Activated B cell treated with CpG ODN at 0.5 μM for 24 hours (primary cell): Measurements from ENCODE around the gene FUBP3. TPM values are rescaled to one million over a fixed set of nuclear protein-coding genes. Genes with fewer than 3 reads are reported as not detected.

Experiments
- ATAC-seq: fragments of 200-7000 bp; cut with Tn5 transposase; one replicate; pipeline ENCODE4 v1.10.0; 2021; ENCODE audit warnings: low read depth, mild to moderate bottlenecking, moderate library complexity
- CTCF ChIA-PET: fragments of 350-600 bp; sonication (Branson Sonifier 250); formaldehyde crosslinking; loops from one replicate; lab custom pipeline; 2021; ENCODE audit warnings: antibody characterized with exemption; lab: Charles Lee
- POLR2A ChIA-PET: fragments of 350-600 bp; sonication (Branson Sonifier 250); formaldehyde crosslinking; loops from one replicate; lab custom pipeline; 2021; ENCODE audit warnings: antibody characterized with exemption; lab: Charles Lee
- DNase-seq: peaks from one replicate; pipeline ENCODE4 v3.0.0; 2022
- H3K27ac Mint-ChIP-seq: one replicate; pipeline ENCODE4 v1.8.0; 2020; ENCODE audit warnings: mixed read lengths
- H3K27me3 Mint-ChIP-seq: one replicate; pipeline ENCODE4 v1.8.0; 2021; ENCODE audit warnings: mixed read lengths
- H3K36me3 Mint-ChIP-seq: one replicate; pipeline ENCODE4 v1.8.0; 2021; ENCODE audit warnings: low read depth, mixed read lengths
- H3K4me1 Mint-ChIP-seq: one replicate; pipeline ENCODE4 v1.8.0; 2021; ENCODE audit warnings: mixed read lengths
- H3K4me3 Mint-ChIP-seq: one replicate; pipeline ENCODE4 v1.8.0; 2020; ENCODE audit warnings: mild to moderate bottlenecking, mixed read lengths
- H3K9me3 Mint-ChIP-seq: one replicate; pipeline ENCODE4 v1.8.0; 2020; ENCODE audit warnings: mixed read lengths
- intact Hi-C: fragments of 100-400 bp; cut with micrococcal nuclease; formaldehyde crosslinking; loops from one replicate; pipeline ENCODE4 v1.15.1; 2024
- total RNA-seq: library from RNA; stranded (reverse); gene quantifications from 2 replicates; pipeline ENCODE4 v1.2.3, GENCODE V29; 2022
- TF ChIP-seq, protein P1 (sequence below): fragments of 200-600 bp; IDR thresholded peaks from one replicate; pipeline ENCODE4 v1.8.0; 2022; ENCODE audit warnings: antibody characterized with exemption, mild to moderate bottlenecking

The FUBP3 gene
- total RNA-seq, 1 donor from 2014 or later, result 44.7 TPM

DNA sequence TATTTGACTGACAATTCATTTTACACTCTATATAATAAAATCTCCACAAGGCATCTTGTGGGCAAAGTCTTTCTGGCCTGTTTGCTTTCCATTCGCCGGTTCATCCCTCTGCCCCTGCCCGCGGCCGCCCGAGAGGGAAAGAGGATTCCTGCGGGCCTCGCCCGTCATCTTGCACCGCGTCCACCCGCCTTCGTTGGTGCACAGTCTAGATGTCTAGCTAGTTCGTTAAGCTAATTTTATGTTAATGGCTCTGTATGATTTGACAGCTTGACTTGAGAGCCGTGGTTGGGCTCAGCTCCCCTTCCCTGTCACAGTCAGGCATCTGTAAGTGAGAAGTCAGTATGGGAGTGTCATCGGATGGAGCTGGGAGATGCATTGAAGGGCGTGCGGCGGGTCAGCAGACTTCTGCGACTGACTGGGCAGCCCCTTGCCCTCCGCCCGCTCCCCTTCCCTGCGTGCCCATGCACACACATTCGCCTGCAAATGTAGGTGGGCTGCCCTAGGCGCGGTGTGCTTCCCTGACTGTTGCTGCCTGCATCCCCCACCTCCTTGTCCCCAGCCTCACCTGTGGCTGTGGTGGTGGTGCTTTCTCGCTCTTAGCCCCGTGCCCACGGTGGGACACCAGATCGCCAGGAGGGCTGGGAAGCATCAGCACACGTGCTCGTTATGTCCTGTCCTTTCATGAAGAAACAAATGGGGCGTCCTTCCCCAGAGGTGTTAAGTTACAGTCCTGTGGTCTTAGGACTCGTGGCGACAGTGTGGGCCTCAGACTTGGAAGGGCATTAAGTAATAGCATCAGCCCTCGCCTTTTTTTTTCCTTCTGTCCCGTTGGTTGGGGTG lies 59.1 kb downstream of the FUBP3 start:
- ChIA-PET CTCF (no interaction called here), POLR2A (no interaction called here)
- Mint-ChIP-seq H3K4me1 (no peaks in the 10 kb centered on the region), H3K36me3 (peaks cover 47% of the 10 kb centered on the region), H3K27ac (no peak overlapping the region), H3K27me3 (no peaks in the 10 kb centered on the region), H3K4me3 (no peak overlapping the region), H3K9me3 (no peaks in the 10 kb centered on the region)
- ATAC-seq, result no peak
- intact Hi-C loops, result no loop called here
- TF ChIP-seq, protein P1, sequence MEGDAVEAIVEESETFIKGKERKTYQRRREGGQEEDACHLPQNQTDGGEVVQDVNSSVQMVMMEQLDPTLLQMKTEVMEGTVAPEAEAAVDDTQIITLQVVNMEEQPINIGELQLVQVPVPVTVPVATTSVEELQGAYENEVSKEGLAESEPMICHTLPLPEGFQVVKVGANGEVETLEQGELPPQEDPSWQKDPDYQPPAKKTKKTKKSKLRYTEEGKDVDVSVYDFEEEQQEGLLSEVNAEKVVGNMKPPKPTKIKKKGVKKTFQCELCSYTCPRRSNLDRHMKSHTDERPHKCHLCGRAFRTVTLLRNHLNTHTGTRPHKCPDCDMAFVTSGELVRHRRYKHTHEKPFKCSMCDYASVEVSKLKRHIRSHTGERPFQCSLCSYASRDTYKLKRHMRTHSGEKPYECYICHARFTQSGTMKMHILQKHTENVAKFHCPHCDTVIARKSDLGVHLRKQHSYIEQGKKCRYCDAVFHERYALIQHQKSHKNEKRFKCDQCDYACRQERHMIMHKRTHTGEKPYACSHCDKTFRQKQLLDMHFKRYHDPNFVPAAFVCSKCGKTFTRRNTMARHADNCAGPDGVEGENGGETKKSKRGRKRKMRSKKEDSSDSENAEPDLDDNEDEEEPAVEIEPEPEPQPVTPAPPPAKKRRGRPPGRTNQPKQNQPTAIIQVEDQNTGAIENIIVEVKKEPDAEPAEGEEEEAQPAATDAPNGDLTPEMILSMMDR, result no peak
- DNase-seq, result no peak

GRCh38 chr9:130639124-130639765 lies 59.9 kb downstream of the FUBP3 start:
- Mint-ChIP-seq H3K4me3 (no peak overlapping the region), H3K9me3 (no peaks in the 10 kb centered on the region), H3K27me3 (no peaks in the 10 kb centered on the region), H3K36me3 (peaks cover 41% of the 10 kb centered on the region), H3K27ac (no peak overlapping the region), H3K4me1 (no peaks in the 10 kb centered on the region)
- ChIA-PET CTCF (no interaction called here), POLR2A (interaction anchor here (0.5 kb wide), 1 partner anchor 485 kb away, joined by 11 read pairs; no protein-coding TSS in a partner anchor)
- no peak for ATAC-seq
- intact Hi-C loops, result no loop called here
- DNase-seq, result no peak
- TF ChIP-seq, protein P1, result no peak

DNA sequence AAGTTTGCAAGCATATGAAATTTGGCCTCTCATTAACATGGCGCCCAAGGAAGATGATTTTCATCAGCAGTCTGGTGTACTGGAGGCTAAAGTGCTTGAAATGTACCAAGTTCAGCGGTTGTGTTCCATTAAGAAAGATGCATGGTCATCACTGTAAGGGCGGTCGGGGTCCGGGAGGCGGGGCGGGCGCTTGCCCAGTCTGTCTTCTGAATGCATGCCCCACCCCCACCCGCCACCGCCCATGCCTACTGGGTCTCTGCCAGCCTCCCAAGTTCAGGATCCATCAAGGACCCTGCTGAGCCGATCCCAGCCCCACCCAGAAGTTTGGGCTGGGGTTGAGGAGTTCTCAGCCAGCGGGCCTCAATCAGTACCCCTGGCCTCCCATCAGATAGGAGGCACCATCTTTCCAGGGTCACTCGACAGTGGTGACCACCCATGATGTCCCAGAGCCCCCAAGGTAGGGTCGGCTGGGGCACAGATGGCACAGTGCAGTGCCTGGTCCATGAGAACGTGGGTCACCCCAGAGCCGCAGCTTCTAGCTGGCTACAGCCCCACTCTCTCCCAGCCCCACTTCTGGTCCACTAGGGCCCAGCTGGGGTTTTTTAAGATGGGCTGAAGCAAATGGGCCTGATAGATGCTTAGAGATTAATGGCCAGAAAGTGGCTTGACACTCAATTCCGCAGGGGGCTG lies 60.6 kb downstream of the FUBP3 start:
- no peaks in the 10 kb centered on the region for H3K4me1 Mint-ChIP-seq
- no peaks in the 10 kb centered on the region for H3K9me3 Mint-ChIP-seq
- no peak overlapping the region for H3K4me3 Mint-ChIP-seq
- TF ChIP-seq, protein P1, result no peak
- ChIA-PET POLR2A (interaction anchor here (0.5 kb wide), 1 partner anchor 484 kb away, joined by 11 read pairs; no protein-coding TSS in a partner anchor), CTCF (no interaction called here)
- DNase-seq (no peak), ATAC-seq (no peak)
- peaks cover 34% of the 10 kb centered on the region for H3K36me3 Mint-ChIP-seq
- H3K27ac Mint-ChIP-seq, result no peak overlapping the region
- intact Hi-C loops, result no loop called here
- H3K27me3 Mint-ChIP-seq, result no peaks in the 10 kb centered on the region

GRCh38 chr9:130640681-130641080 lies 61.3 kb downstream of the FUBP3 start:
- peaks cover 30% of the 10 kb centered on the region for H3K36me3 Mint-ChIP-seq
- no peak overlapping the region for H3K27ac Mint-ChIP-seq
- DNase-seq (no peak), ATAC-seq (no peak)
- TF ChIP-seq, protein P1, result no peak
- no peak overlapping the region for H3K4me3 Mint-ChIP-seq
- no peaks in the 10 kb centered on the region for H3K27me3 Mint-ChIP-seq
- H3K4me1 Mint-ChIP-seq, result no peaks in the 10 kb centered on the region
- peaks cover under 1% of the 10 kb centered on the region for H3K9me3 Mint-ChIP-seq
- intact Hi-C loops, result no loop called here
- POLR2A ChIA-PET, result no interaction called here
- CTCF ChIA-PET, result no interaction called here

GRCh38 chr9:130642926-130643325 lies 63.5 kb downstream of the FUBP3 start:
- peaks cover 13% of the 10 kb centered on the region for H3K36me3 Mint-ChIP-seq
- TF ChIP-seq, protein P1, result no peak
- DNase-seq (no peak), ATAC-seq (no peak)
- CTCF ChIA-PET, result no interaction called here
- peaks cover 2% of the 10 kb centered on the region for H3K27me3 Mint-ChIP-seq
- H3K4me1 Mint-ChIP-seq, result no peaks in the 10 kb centered on the region
- POLR2A ChIA-PET, result no interaction called here
- peaks cover 11% of the 10 kb centered on the region for H3K9me3 Mint-ChIP-seq
- H3K4me3 Mint-ChIP-seq, result no peak overlapping the region
- no peak overlapping the region for H3K27ac Mint-ChIP-seq
- intact Hi-C loops, result no loop called here
